Measurements from ENCODE around the gene PRDX1.
"Not testable (repeated sequence)": the region's sequence is repeated elsewhere in the genome, so short reads cannot be mapped to it uniquely, and the experiment has no call there.

PRDX1 gene

GRCh38 chr1:45535988-45536766, 14.5 kb upstream of the PRDX1 start:
- DNase-seq (ENCODE audit: low read depth, low spot score), result no peak

DNA sequence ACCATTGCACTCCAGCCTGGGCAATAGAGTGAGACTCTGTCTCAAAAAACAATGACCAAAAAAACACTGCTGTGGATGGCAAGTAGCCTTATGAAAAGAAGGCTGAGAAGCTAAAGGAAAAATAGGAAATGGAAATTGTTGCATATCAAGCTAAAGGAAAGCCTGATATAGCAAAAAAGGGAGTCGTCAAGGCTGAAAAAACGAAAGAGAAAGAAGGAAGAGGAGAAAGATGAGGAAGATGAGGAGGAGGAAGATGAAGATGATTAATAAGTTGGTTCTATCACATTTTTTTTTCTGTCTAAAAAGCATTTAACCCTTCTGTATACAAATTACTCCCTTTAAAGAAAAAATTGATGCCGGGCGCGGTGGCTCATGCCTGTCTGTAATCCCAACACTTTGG, 10.2 kb upstream of the PRDX1 start:
- DNase-seq (ENCODE audit: low read depth, low spot score), result no peak

GRCh38 chr1:45530632-45531135, 9.0 kb upstream of the PRDX1 start:
- DNase-seq (ENCODE audit: low read depth, low spot score), result no peak

GRCh38 chr1:45526135-45526644, 4.5 kb upstream of the PRDX1 start:
- DNase-seq (ENCODE audit: low read depth, low spot score), result no peak

GRCh38 chr1:45523975-45524374, 2.3 kb upstream of the PRDX1 start:
- DNase-seq (ENCODE audit: low read depth, low spot score), result not testable (repeated sequence)

- not testable (repeated sequence) for DNase-seq (ENCODE audit: low read depth, low spot score)
Measured at GRCh38 chr1:45523516-45523915, 1.8 kb upstream of the PRDX1 start.

DNA sequence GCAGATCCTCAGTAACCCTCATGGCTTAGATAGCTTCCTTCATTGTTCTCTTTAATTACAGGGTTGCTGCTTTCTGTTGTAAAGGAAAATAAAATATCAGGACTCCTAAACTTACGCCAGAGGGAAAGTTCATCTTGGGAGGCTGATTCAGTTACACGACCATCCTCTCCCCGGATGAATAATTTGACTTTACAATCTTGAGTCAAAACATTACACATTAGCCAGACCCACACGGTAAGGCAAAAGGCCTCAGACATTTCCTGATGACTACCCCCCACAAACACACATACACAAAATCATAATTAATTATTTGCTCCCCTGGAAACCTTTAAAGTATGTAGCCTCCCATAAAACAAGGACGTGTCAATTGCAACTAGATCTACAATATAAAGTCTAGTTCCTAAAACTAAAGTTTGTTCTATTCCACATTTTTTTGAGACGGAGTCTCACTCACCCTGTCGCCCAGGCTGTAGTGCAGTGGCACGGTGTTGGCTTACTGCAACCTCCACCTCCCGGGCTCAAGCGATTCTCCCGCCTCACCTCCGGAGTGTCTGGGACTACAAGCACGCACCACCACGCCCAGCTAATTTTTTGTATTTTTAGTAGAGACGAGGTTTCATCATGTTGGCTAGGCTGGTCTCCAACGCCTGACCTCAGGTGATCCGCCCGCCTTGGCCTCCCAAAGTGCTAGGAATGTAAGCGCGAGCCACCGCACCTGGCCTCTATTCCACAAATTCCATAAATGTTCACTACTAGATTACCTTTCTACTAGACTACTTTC, 830 bp upstream of the PRDX1 start:
- DNase-seq (ENCODE audit: low read depth, low spot score), result no peak

DNA sequence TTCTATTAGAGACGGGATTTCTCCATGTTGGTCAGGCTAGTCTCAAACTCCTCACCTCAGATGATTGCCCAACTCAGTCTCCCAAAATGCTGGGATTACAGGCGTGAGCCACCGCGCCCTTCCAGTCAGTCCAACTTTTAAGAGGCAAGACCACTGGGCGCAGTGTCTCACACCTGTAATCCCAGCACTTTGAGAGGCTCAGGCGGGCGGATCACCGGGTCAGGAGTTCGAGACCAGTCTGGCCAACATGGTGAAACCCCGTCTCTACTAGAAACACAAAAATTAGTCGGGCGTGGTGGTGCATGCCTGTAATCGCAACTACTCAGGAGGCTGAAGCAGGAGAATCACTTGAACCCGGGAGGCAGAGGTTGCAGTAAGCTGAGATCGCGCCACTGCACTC, 1.9 kb downstream of the PRDX1 start:
- not testable (repeated sequence) for DNase-seq (ENCODE audit: low read depth, low spot score)

DNA sequence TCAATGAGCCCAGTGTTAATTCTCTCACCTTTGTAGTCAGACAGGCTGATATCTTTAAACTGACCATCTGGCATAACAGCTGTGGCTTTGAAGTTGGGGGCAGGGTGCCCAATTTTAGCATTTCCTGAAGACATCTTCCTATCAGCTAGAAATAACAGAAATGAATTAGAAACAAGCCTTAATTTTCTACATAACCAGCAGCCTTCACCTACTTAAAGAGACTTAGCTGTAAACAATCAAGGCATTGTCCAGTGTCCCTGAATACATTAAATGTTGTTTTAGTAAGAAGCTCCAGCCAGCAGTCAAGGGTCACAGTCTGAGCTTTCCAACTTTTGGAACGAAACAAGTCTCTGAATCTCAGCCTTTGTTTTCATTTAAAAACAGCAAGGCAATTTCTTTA, 2.8 kb downstream of the PRDX1 start:
- no peak for DNase-seq (ENCODE audit: low read depth, low spot score)

GRCh38 chr1:45518366-45518765, 3.3 kb downstream of the PRDX1 start:
- DNase-seq (ENCODE audit: low read depth, low spot score), result not testable (repeated sequence)

DNA sequence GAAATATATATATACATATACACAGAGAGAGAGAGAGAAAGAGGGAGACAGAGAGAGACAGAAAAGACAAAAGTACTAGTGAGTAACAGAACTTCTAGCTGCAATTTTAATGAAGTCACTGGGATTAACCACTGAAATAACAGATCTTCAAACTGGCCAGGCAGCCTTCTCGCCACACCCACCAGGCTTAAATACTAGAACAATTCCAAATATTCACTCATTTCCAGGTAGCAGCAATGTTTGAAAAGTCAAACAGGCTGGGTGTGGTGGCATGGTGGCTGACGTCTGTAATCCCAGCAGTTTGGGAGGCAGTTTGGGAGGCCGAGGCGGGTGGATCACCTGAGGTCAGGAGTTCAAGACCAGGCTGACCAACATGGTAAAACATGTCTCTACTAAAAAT, 5.2 kb downstream of the PRDX1 start:
- no peak for DNase-seq (ENCODE audit: low read depth, low spot score)

- DNase-seq (ENCODE audit: low read depth, low spot score), result no peak
Measured at GRCh38 chr1:45516036-45516435, 5.6 kb downstream of the PRDX1 start.

- not testable (repeated sequence) for DNase-seq (ENCODE audit: low read depth, low spot score)
Measured at GRCh38 chr1:45513532-45514260, 8.0 kb downstream of the PRDX1 start.

- no peak for DNase-seq (ENCODE audit: low read depth, low spot score)
Measured at GRCh38 chr1:45512641-45513054, 9.0 kb downstream of the PRDX1 start.

DNA sequence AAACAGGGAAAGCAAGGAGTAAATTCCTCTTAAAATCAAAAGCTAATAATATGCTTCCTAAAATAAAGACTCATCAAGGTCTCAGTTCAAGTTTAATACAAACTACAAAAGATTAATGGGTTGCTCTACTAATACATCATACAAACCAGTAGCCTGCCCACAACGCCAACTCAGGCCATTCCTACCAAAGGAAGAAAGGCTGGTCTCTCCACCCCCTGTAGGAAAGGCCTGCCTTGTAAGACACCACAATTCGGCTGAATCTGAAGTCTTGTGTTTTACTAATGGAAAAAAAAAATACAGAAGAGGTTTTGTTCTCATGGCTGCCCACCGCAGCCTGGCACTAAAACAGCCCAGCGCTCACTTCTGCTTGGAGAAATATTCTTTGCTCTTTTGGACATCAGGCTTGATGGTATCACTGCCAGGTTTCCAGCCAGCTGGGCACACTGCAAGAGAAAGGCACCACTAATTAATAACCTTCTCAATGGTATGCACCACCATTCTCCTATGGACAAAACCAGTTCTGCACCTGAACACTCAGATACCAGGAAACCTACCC, 10.6 kb downstream of the PRDX1 start:
- DNase-seq (ENCODE audit: low read depth, low spot score), result no peak

DNA sequence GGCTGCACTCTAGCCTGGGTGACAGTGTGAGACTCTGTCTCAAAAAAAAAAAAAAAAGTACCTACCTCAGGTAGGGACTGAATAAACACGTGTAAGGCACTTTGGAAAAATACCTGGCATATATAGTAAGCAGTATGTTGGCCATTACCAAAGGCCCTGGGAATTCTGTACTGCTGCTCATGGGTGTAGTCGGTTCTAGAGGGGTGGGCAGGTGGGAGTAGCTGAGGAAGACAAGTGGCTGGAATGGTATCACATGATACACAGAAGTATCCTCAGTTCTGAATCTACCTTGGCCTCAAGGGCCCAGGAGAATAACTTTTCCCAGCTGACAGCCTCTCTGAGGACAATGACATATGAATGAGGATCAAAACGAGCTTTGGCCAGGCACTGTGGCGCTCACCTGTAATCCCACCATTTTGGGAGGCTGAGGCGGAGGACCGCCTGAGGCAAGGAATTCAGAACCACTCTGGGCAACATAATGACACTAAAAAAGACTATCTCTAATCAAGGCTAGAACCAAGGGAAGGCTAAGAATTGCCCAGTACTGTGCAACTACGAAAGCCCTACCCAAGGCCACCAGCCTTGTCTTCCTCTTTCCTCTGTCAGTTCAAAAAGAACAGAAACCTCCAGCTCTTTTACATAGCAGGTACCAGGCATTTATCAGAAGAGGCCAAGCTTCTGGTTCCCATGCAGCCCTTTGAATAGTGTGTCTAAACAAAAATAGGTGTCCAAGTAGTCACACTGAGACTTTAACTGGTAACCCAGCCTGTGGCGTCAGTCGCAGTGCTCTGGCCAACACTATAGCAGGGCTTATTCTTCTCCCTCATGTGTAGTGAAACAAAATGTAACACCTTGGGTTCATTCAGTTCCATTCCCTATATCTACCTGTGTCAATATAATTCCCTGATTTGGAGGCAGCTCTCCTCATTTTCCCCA, 11.4 kb downstream of the PRDX1 start:
- no peak for DNase-seq (ENCODE audit: low read depth, low spot score)

GRCh38 chr1:45508295-45509151, 13.2 kb downstream of the PRDX1 start:
- DNase-seq (ENCODE audit: low read depth, low spot score), result no peak

- DNase-seq (ENCODE audit: low read depth, low spot score), result no peak
Measured at GRCh38 chr1:45507893-45508292, 13.8 kb downstream of the PRDX1 start.

GRCh38 chr1:45507195-45507594, 14.5 kb downstream of the PRDX1 start:
- no peak for DNase-seq (ENCODE audit: low read depth, low spot score)
